Loucy (cell line): ENCODE results near the gene MRTFB.

Experiments used
- H2AFZ ChIP-seq: fragments of 200-600 bp; sonication (generic); 2 replicates; pipeline ENCODE4 v1.6.0; 2016; ENCODE audit warnings: antibody characterized with exemption, mild to moderate bottlenecking, low read length, moderate library complexity
- H3F3A ChIP-seq: fragments of 200-600 bp; 2 replicates; pipeline ENCODE4 v1.6.0; 2016; ENCODE audit warnings: antibody characterized with exemption, low read depth, mild to moderate bottlenecking
- H3K27me3 ChIP-seq: fragments of 200-600 bp; sonication (generic); 2 replicates; pipeline ENCODE4 v1.6.1; 2014; ENCODE audit warnings: low read length, mild to moderate bottlenecking; ENCODE audit not compliant: insufficient read depth, poor library complexity, severe bottlenecking
- H3K36me3 ChIP-seq: fragments of 200-600 bp; sonication (generic); 2 replicates; pipeline ENCODE4 v1.6.1; 2016; ENCODE audit warnings: low read length; ENCODE audit not compliant: insufficient read depth
- H3K4me1 ChIP-seq: fragments of 200-600 bp; sonication (generic); 2 replicates; pipeline ENCODE4 v1.5.1; 2014; ENCODE audit warnings: low read length, mild to moderate bottlenecking; ENCODE audit not compliant: insufficient read depth, poor library complexity, severe bottlenecking
- H3K4me2 ChIP-seq: fragments of 200-600 bp; sonication (generic); 2 replicates; pipeline ENCODE4 v1.6.0; 2014; ENCODE audit warnings: antibody characterized with exemption, low read length, low read depth, mild to moderate bottlenecking; ENCODE audit not compliant: poor library complexity, severe bottlenecking
- H3K4me3 ChIP-seq: fragments of 200-600 bp; sonication (generic); 2 replicates; pipeline ENCODE4 v1.5.1; 2014; ENCODE audit warnings: low read length, mild to moderate bottlenecking, mixed read lengths; ENCODE audit not compliant: poor library complexity, severe bottlenecking
- H3K79me2 ChIP-seq: fragments of 200-600 bp; sonication (generic); 2 replicates; pipeline ENCODE4 v1.6.1; 2014; ENCODE audit warnings: low read length; ENCODE audit not compliant: insufficient read depth
- H3K9ac ChIP-seq: fragments of 200-600 bp; sonication (generic); 2 replicates; pipeline ENCODE4 v1.6.0; 2014; ENCODE audit warnings: mild to moderate bottlenecking, low read depth, low read length, moderate library complexity; ENCODE audit not compliant: poor library complexity, severe bottlenecking
- H3K9me2 ChIP-seq: fragments of 200-600 bp; sonication (generic); replicated peaks from 2 replicates; pipeline ENCODE4 v1.6.1; 2016; ENCODE audit warnings: low read depth, low read length, mixed read lengths
- H3K9me3 ChIP-seq: fragments of 200-600 bp; sonication (generic); 2 replicates; pipeline ENCODE4 v1.6.1; 2014; ENCODE audit warnings: mild to moderate bottlenecking, antibody characterized with exemption, low read length, low read depth; ENCODE audit not compliant: insufficient read depth
- H4K20me1 ChIP-seq: fragments of 200-600 bp; sonication (generic); 2 replicates; pipeline ENCODE4 v1.6.0; 2014; ENCODE audit warnings: antibody characterized with exemption, low read length, mild to moderate bottlenecking; ENCODE audit not compliant: insufficient read depth, poor library complexity, severe bottlenecking
- CTCF ChIP-seq: fragments of 200-600 bp; sonication (generic); conservative IDR thresholded peaks from 2 replicates; pipeline ENCODE4 v1.5.1; 2014; ENCODE audit warnings: mild to moderate bottlenecking, antibody characterized with exemption, low read length
- EZH2phosphoT487 ChIP-seq: fragments of 200-600 bp; IDR thresholded peaks from 2 replicates; pipeline ENCODE4 v1.6.1; 2018; ENCODE audit warnings: antibody characterized with exemption, mild to moderate bottlenecking, moderate library complexity, borderline replicate concordance

The MRTFB gene

GRCh38 chr16:14292051-14292825 lies 221.1 kb downstream of the MRTFB start:
- H3K4me2 ChIP-seq: no peak overlapping the region

GRCh38 chr16:14296663-14297062 lies 225.5 kb downstream of the MRTFB start:
- TF ChIP-seq CTCF (no peak), EZH2phosphoT487 (no peak)
- no peak overlapping the region for H3K9ac ChIP-seq
- H3K4me2 ChIP-seq: no peak overlapping the region
- H3K36me3 ChIP-seq: no peaks in the 10 kb centered on the region
- H3K4me1 ChIP-seq: peaks cover 3% of the 10 kb centered on the region
- no peak overlapping the region for H3K4me3 ChIP-seq
- no peaks in the 10 kb centered on the region for H3F3A ChIP-seq
- no peaks in the 10 kb centered on the region for H3K9me2 ChIP-seq
- no peak overlapping the region for H2AFZ ChIP-seq
- no peaks in the 10 kb centered on the region for H4K20me1 ChIP-seq
- no peaks in the 10 kb centered on the region for H3K9me3 ChIP-seq
- H3K79me2 ChIP-seq: no peaks in the 10 kb centered on the region
- no peaks in the 10 kb centered on the region for H3K27me3 ChIP-seq

More at GRCh38 chr16:14292051-14292825, 221.1 kb downstream of the MRTFB start:
- H3K27me3 ChIP-seq: no peaks in the 10 kb centered on the region
- no peaks in the 10 kb centered on the region for H3K4me1 ChIP-seq
- H4K20me1 ChIP-seq: no peaks in the 10 kb centered on the region
- TF ChIP-seq CTCF: no peak
- no peak for TF ChIP-seq EZH2phosphoT487
- H3K9ac ChIP-seq: no peak overlapping the region
- no peak overlapping the region for H2AFZ ChIP-seq
- H3K79me2 ChIP-seq: no peaks in the 10 kb centered on the region
- H3K36me3 ChIP-seq: no peaks in the 10 kb centered on the region
- no peak overlapping the region for H3K4me3 ChIP-seq
- no peaks in the 10 kb centered on the region for H3F3A ChIP-seq
- H3K9me3 ChIP-seq: no peaks in the 10 kb centered on the region; the same call in 1 of the 2 replicates
- no peaks in the 10 kb centered on the region for H3K9me2 ChIP-seq

GRCh38 chr16:14298374-14299122 lies 227.4 kb downstream of the MRTFB start:
- H3K9me3 ChIP-seq: no peaks in the 10 kb centered on the region
- H3K36me3 ChIP-seq: no peaks in the 10 kb centered on the region
- TF ChIP-seq EZH2phosphoT487: no peak
- no peak for TF ChIP-seq CTCF
- no peak overlapping the region for H3K4me2 ChIP-seq
- no peaks in the 10 kb centered on the region for H3F3A ChIP-seq
- no peaks in the 10 kb centered on the region for H3K27me3 ChIP-seq
- H2AFZ ChIP-seq: no peak overlapping the region
- H4K20me1 ChIP-seq: no peaks in the 10 kb centered on the region
- no peaks in the 10 kb centered on the region for H3K79me2 ChIP-seq
- H3K9ac ChIP-seq: no peak overlapping the region
- no peaks in the 10 kb centered on the region for H3K9me2 ChIP-seq
- no peak overlapping the region for H3K4me3 ChIP-seq
- H3K4me1 ChIP-seq: peaks cover 3% of the 10 kb centered on the region
